D721Med (cell line): ENCODE measurements around the gene PTPRN.
"Not testable (repeated sequence)": the region's sequence is repeated elsewhere in the genome, so short reads cannot be mapped to it uniquely, and the experiment has no call there.

Experiments used
- DNase-seq: peaks from one replicate; pipeline ENCODE4 v3.0.0; 2011; ENCODE audit warnings: low spot score; ENCODE audit not compliant: insufficient read length
- FAIRE-seq: peaks from 2 replicates; lab custom pipeline; 2011; peaks lifted over from hg19 to GRCh38; lab: Jason Lieb, UNC
- CTCF ChIP-seq: IDR thresholded peaks from 2 replicates; pipeline ENCODE4 v1.5.1; 2012; ENCODE audit warnings: mild to moderate bottlenecking, control low read depth; ENCODE audit not compliant: insufficient read depth; ENCODE audit errors: missing control alignments

The PTPRN gene

GRCh38 chr2:219325657-219326315 is 16.6 kb upstream of the PTPRN start:
- no peak for FAIRE-seq
- no peak for TF ChIP-seq CTCF
- no peak for DNase-seq

GRCh38 chr2:219325136-219325535 is 15.9 kb upstream of the PTPRN start:
- DNase-seq (no peak), FAIRE-seq (no peak)
- no peak for TF ChIP-seq CTCF

- no peak for FAIRE-seq
- TF ChIP-seq CTCF, result no peak
Observed at GRCh38 chr2:219323434-219323833, 14.2 kb upstream of the PTPRN start.

GRCh38 chr2:219314804-219315468 is 5.7 kb upstream of the PTPRN start:
- FAIRE-seq (no peak), DNase-seq (no peak)
- no peak for TF ChIP-seq CTCF

More at GRCh38 chr2:219323434-219323833, 14.2 kb upstream of the PTPRN start:
- no peak for DNase-seq

- not testable (repeated sequence) for DNase-seq, FAIRE-seq
Observed at GRCh38 chr2:219312683-219313263, 3.6 kb upstream of the PTPRN start.

- TF ChIP-seq CTCF, result no peak
- no peak for FAIRE-seq
- DNase-seq, result no peak
Observed at GRCh38 chr2:219308142-219309101, 779 bp downstream of the PTPRN start.

GRCh38 chr2:219306047-219306446 is 3.2 kb downstream of the PTPRN start:
- FAIRE-seq (no peak), DNase-seq (no peak)
- TF ChIP-seq CTCF, result no peak
